Endothelial cell of umbilical vein (primary cell): ENCODE data around the gene SLC44A1. TPM values are rescaled to one million over a fixed set of nuclear protein-coding genes. Genes with fewer than 3 reads are reported as not detected.

ENCODE experiments used
- BruUV-seq: library from RNA; stranded (reverse); fragments of 400-500 nt; replicated peaks from 2 replicates; lab custom pipeline; 2021; lab: Mats Ljungman, UMichigan
- CTCF ChIA-PET: fragments of 300-600, 350-600 bp; sonication (Branson Sonifier 250); formaldehyde crosslinking; loops from one replicate; lab custom pipeline; 2021; ENCODE audit warnings: antibody characterized with exemption, inconsistent platforms; lab: Charles Lee
- POLR2A ChIA-PET: fragments of 300-600, 350-600 bp; sonication (Branson Sonifier 250); formaldehyde crosslinking; loops from one replicate; lab custom pipeline; 2021; ENCODE audit warnings: antibody characterized with exemption, inconsistent platforms; lab: Charles Lee
- DNase-seq: peaks from one replicate; pipeline ENCODE4 v3.0.0-alpha.2; 2011; ENCODE audit warnings: low read depth, low spot score
- FAIRE-seq: peaks from 2 replicates; lab custom pipeline; 2011; peaks lifted over from hg19 to GRCh38; lab: Jason Lieb, UNC
- H2AFZ ChIP-seq: 2 replicates; pipeline ENCODE4 v1.6.0; 2012; ENCODE audit warnings: low read depth, low read length, control low read depth, inconsistent platforms
- H3K27ac ChIP-seq: 2 replicates; pipeline ENCODE4 v1.5.1; 2011; ENCODE audit warnings: low read depth, mild to moderate bottlenecking, control low read depth, low read length, moderate library complexity; ENCODE audit not compliant: insufficient read depth
- H3K27me3 ChIP-seq, 2 experiments: 2 replicates each; pipeline versions ENCODE4 v1.6.0 to v1.6.1; 2011; ENCODE audit warnings: low read length in 2 of 2, mixed read lengths in 1 of 2; ENCODE audit not compliant: control insufficient read depth in 2 of 2, insufficient read depth in 2 of 2
- H3K36me3 ChIP-seq, 2 experiments: 2 replicates in 1 of 2; 3 replicates in 1 of 2; pipeline ENCODE4 v1.5.1; 2011; ENCODE audit warnings: low read length in 2 of 2, mild to moderate bottlenecking in 1 of 2, moderate library complexity in 1 of 2; ENCODE audit not compliant: control insufficient read depth in 2 of 2, insufficient read depth in 2 of 2; ENCODE audit errors: extremely low read depth in 1 of 2
- H3K4me1 ChIP-seq: 3 replicates; pipeline ENCODE4 v1.5.1; 2011; ENCODE audit warnings: mild to moderate bottlenecking, low read length; ENCODE audit not compliant: control insufficient read depth, insufficient read depth; ENCODE audit errors: extremely low read depth
- H3K4me2 ChIP-seq: 2 replicates; pipeline ENCODE4 v1.6.1; 2011; ENCODE audit warnings: low read length, control low read depth, mixed read lengths; ENCODE audit not compliant: insufficient read depth
- H3K4me3 ChIP-seq, 3 experiments: fragments of 200-600 bp in 1 of 3; sonication (generic), shearing (Covaris generic) in 1 of 3; replicated peaks in 1 of 3; 2 replicates each; pipeline ENCODE4 v1.5.1; 2011 to 2016; ENCODE audit warnings: control low read depth in 3 of 3, low read length in 3 of 3, mild to moderate bottlenecking in 2 of 3, inconsistent platforms in 1 of 3, low read depth in 1 of 3, moderate library complexity in 1 of 3; ENCODE audit not compliant: insufficient read depth in 1 of 3
- H3K79me2 ChIP-seq: 2 replicates; pipeline ENCODE4 v1.6.0; 2012; ENCODE audit warnings: low read length, inconsistent platforms; ENCODE audit not compliant: control insufficient read depth, insufficient read depth
- H3K9ac ChIP-seq: replicated peaks from 2 replicates; pipeline ENCODE3; 2011; ENCODE audit warnings: low read length, control low read depth; ENCODE audit not compliant: insufficient read depth; ENCODE audit errors: extremely low read depth
- H3K9me1 ChIP-seq: replicated peaks from 3 replicates; pipeline ENCODE4 v1.6.0; 2011; ENCODE audit warnings: mild to moderate bottlenecking, low read length; ENCODE audit not compliant: control insufficient read depth, insufficient read depth; ENCODE audit errors: extremely low read depth
- H3K9me3 ChIP-seq: replicated peaks from 2 replicates; pipeline ENCODE4 v1.5.1; 2012; ENCODE audit warnings: low read length, inconsistent platforms; ENCODE audit not compliant: control insufficient read depth, insufficient read depth
- H4K20me1 ChIP-seq: replicated peaks from 2 replicates; pipeline ENCODE3; 2011; ENCODE audit warnings: mild to moderate bottlenecking, low read length; ENCODE audit not compliant: control insufficient read depth, insufficient read depth; ENCODE audit errors: extremely low read depth
- EZH2 ChIP-seq: IDR thresholded peaks from 2 replicates; pipeline ENCODE4 v1.6.1; 2012; ENCODE audit warnings: borderline replicate concordance, low read depth, mild to moderate bottlenecking, moderate library complexity, low read length, inconsistent platforms; ENCODE audit not compliant: severe bottlenecking
- FOS ChIP-seq: IDR thresholded peaks from 2 replicates; pipeline ENCODE4 v1.6.1; 2011; ENCODE audit warnings: mild to moderate bottlenecking, low read length, moderate library complexity, borderline replicate concordance; ENCODE audit not compliant: insufficient read depth
- GATA2 ChIP-seq: IDR thresholded peaks from 2 replicates; pipeline ENCODE4 v1.7.0; 2011; ENCODE audit warnings: low read depth, mild to moderate bottlenecking, moderate library complexity, mixed read lengths, low read length; ENCODE audit not compliant: insufficient read length, insufficient read depth
- JUN ChIP-seq: IDR thresholded peaks from 2 replicates; pipeline ENCODE4 v1.6.1; 2011; ENCODE audit warnings: borderline replicate concordance, low read depth; ENCODE audit not compliant: insufficient read length, insufficient read depth
- MYC ChIP-seq: IDR thresholded peaks from one replicate; pipeline ENCODE4 v1.6.1; 2011; ENCODE audit warnings: mild to moderate bottlenecking, low read depth, low read length
- POLR2A ChIP-seq: IDR thresholded peaks from 2 replicates; pipeline ENCODE4 v1.6.1; 2012; ENCODE audit warnings: low read depth, mild to moderate bottlenecking, control low read depth, low read length
- POLR2AphosphoS5 ChIP-seq: IDR thresholded peaks from 2 replicates; pipeline ENCODE4 v1.6.1; 2012; ENCODE audit warnings: low read depth, mild to moderate bottlenecking, control low read depth, low read length, moderate library complexity; ENCODE audit not compliant: insufficient read depth
- dilution Hi-C: fragments of 300-500 bp; cut with MboI; formaldehyde crosslinking; loops from one replicate; pipeline ENCODE4 v1.15.0; 2019; ENCODE audit warnings: low sequenced_read_pairs; ENCODE audit not compliant: extremely low pct_ligation_motif_present
- intact Hi-C: fragments of 100-400 bp; cut with micrococcal nuclease; formaldehyde crosslinking; loops from one replicate; pipeline ENCODE4 v1.10.0; 2022
- polyA plus RNA-seq, 4 experiments: library from polyadenylated mRNA; depleted of rRNA in 3 of 4; stranded (reverse) in 3 of 4; unstranded in 1 of 4; fragments of >200 nt; gene quantifications; 2 replicates each; pipeline versions ENCODE4 v1.2.1 to v1.2.3, GENCODE V29; 2011 to 2012; ENCODE audit warnings: missing spikeins in 1 of 4
- total RNA-seq: library from RNA; stranded (reverse); gene quantifications from 2 replicates; pipeline ENCODE4 v1.2.3, GENCODE V29; 2021
- TF ChIP-seq, protein P1 (sequence below): IDR thresholded peaks from 2 replicates; pipeline ENCODE4 v1.6.1; 2011; ENCODE audit not compliant: insufficient read depth, insufficient read length
- TF ChIP-seq, protein P2 (sequence below), 2 donors: IDR thresholded peaks; 1 replicate in 1 of 2; 2 replicates in 1 of 2; pipeline ENCODE4 v1.5.1; 2011; ENCODE audit warnings: low read length in 2 of 2, mild to moderate bottlenecking in 2 of 2, moderate library complexity in 2 of 2, control low read depth in 1 of 2, inconsistent platforms in 1 of 2, low read depth in 1 of 2; ENCODE audit not compliant: insufficient read depth in 1 of 2; ENCODE audit errors: extremely low read depth in 1 of 2

Gene SLC44A1
- total and polyA plus RNA-seq, 2 donors (not counting 3 experiments of a cell fraction or from before 2014, with no cell fraction given) = 16.1 to 37.7 TPM

GRCh38 chr9:105278751-105279150 is 34.3 kb downstream of the SLC44A1 start:
- H3K27me3 ChIP-seq = no peaks in the 10 kb centered on the region
- no peaks in the 10 kb centered on the region for H3K9me3 ChIP-seq
- H3K9me1 ChIP-seq = no peaks in the 10 kb centered on the region
- DNase-seq (no peak), FAIRE-seq (no peak)
- no peak overlapping the region for H3K27ac ChIP-seq
- H3K9ac ChIP-seq = no peak overlapping the region
- H3K4me1 ChIP-seq = no peaks in the 10 kb centered on the region
- no peaks in the 10 kb centered on the region for H4K20me1 ChIP-seq
- peaks cover 2% of the 10 kb centered on the region for H3K79me2 ChIP-seq
- H3K4me3 ChIP-seq = no peak overlapping the region
- dilution Hi-C loops (no loop called here), intact Hi-C loops (no loop called here)
- no TSS peak for BruUV-seq
- H3K4me2 ChIP-seq = no peak overlapping the region
- no peaks in the 10 kb centered on the region for H3K36me3 ChIP-seq
- ChIA-PET POLR2A (no interaction called here), CTCF (no interaction called here)
- no peak overlapping the region for H2AFZ ChIP-seq
- TF ChIP-seq POLR2A = no peak
- no peak for TF ChIP-seq JUN
- no peak for TF ChIP-seq POLR2AphosphoS5
- TF ChIP-seq, protein P1, sequence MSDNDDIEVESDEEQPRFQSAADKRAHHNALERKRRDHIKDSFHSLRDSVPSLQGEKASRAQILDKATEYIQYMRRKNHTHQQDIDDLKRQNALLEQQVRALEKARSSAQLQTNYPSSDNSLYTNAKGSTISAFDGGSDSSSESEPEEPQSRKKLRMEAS = no peak
- TF ChIP-seq MYC = no peak
- no peak for TF ChIP-seq EZH2
- TF ChIP-seq, protein P2, sequence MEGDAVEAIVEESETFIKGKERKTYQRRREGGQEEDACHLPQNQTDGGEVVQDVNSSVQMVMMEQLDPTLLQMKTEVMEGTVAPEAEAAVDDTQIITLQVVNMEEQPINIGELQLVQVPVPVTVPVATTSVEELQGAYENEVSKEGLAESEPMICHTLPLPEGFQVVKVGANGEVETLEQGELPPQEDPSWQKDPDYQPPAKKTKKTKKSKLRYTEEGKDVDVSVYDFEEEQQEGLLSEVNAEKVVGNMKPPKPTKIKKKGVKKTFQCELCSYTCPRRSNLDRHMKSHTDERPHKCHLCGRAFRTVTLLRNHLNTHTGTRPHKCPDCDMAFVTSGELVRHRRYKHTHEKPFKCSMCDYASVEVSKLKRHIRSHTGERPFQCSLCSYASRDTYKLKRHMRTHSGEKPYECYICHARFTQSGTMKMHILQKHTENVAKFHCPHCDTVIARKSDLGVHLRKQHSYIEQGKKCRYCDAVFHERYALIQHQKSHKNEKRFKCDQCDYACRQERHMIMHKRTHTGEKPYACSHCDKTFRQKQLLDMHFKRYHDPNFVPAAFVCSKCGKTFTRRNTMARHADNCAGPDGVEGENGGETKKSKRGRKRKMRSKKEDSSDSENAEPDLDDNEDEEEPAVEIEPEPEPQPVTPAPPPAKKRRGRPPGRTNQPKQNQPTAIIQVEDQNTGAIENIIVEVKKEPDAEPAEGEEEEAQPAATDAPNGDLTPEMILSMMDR (IDR thresholded peaks at IDR 0.05; ENCODE audit: extremely low read depth in 1 of 2, insufficient read depth in 1 of 2, low read depth in 1 of 2, low read length in 2 of 2) = no peak
- TF ChIP-seq FOS = no peak
- TF ChIP-seq GATA2 = no peak
